GM21367 (cell line): ENCODE results near the gene PFKFB2.

Source experiments
- ATAC-seq: cut with Tn5 transposase; IDR thresholded peaks from one replicate; pipeline ENCODE4 v1.9.1; 2021; ENCODE audit not compliant: unreplicated experiment

Gene PFKFB2

DNA sequence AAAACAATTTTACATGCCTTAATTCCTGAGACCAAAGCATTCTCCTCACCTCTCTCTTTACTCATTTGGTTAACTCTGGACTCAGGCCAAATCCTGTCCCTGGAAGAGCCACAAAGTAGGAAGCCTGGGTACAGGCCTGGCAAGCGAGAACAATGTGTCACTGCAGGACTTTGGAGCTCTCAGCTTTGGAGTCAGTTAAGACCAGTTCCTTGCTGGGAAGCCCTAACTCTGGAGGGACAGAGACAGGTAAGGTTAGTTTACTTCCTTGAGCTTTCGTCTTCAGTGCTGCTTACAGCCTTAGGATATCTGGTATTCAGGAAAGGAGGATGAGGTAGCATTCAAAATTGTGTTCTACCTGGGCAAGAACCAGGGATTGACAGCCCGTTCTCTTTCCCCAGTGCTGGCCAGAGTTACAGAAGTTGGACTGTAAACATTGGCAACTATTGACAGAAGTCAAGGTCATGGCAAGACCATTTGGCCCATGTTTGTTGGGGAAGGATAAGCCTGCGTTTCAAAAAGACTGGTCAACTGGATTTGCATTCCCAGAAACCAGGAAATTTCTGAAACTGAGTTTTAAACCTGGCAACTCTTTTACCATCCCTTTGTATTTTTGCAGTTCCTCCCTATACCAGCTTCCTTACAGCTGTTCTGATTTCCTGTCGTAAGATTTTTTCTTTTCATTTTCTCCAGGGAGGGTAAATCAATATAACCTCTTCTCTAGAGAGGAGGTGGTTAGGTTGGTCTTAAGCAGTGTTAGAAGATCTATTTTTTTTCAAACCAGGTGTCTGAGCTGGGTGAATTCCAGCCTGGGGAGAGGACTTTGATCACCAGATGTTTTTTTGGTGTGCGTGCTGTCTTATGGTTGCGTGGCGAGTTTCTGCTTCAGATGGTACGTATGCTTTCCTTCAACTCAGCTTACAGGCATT lies 35.9 kb downstream of the PFKFB2 start, which contains the start of gene C4BPB:
C4BPB (plus strand) TSS at position 160 of the 926 bp plus-strand sequence; CDS start at position 832, 672 bp downstream.
- ATAC-seq: no peak

DNA sequence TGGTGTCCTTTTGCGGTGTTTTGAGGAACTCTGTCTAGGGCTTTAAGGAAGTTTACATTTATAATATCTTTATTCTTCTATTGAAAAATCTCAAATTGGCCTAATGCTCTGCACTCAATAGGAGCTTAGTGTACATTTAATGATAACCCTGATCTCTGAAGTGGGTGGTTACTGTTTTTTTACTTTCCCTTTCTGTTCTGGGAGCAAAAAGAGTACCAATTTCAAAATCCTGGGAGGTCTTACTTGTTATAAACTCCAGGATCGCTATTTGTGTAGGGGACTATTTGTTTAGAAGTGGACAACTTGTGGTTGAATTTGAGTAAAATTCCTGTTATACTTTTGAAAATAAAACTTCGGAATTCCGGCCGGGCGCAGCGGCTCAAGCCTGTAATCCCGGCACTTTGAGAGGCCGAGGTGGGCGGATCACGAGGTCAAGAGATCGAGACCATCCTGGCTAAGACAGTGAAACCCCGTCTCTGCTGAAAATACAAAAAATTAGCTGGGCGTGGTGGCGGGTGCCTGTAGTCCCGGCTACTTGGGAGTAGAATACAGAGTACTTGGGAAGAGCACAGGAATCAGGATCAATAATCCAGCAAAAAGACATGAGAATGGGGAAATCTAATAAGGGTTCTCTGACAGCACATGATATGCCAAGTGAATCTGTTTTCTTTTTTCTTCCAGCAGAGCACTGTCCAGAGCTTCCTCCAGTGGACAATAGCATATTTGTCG lies 36.7 kb downstream of the PFKFB2 start:
- no peak for ATAC-seq

DNA sequence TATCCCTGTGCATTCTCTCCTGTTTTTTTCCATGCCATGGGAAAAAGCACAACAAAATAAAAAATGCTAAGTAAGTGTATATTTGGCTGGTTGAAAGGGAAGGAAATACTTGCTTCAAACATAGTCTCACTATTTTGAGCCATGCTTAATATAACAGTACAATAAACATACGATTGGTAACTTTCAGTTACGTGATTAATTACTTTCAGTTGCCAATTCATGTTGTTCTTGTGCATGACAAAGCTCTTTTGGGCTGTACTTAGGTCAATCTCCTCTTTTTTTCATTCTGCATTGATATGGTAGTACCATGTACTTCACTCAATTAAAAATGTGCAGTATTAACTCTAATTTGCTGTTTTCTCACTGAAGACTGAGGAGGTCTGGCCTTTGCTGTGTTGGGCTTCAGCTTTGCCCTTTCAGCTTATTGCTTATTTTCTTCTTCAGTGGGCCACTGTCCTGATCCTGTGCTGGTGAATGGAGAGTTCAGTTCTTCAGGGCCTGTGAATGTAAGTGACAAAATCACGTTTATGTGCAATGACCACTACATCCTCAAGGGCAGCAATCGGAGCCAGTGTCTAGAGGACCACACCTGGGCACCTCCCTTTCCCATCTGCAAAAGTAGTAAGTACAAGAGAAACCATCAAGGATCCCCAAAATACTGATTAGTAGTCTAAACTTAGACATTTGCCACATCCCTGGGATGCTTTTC lies 38.3 kb downstream of the PFKFB2 start:
- no peak for ATAC-seq

DNA sequence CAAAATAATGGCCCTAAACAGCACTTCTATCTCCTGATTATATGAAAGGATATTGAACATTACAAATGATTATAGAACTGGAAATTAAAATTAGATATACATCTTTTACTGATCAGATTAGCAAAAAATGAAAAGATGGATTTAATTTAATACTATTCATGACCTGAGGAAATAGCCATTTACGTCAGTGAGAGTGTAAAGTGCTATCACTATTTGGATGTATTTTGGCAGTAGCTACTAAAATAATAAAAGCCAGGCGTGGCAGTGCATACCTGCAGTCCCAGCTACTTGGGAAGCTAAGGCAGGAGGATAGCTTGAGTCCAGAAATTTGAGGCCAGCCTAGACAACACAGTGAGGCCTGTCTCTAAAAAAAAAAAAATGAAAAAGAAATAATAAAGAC lies 40.9 kb downstream of the PFKFB2 start:
- no peak for ATAC-seq

DNA sequence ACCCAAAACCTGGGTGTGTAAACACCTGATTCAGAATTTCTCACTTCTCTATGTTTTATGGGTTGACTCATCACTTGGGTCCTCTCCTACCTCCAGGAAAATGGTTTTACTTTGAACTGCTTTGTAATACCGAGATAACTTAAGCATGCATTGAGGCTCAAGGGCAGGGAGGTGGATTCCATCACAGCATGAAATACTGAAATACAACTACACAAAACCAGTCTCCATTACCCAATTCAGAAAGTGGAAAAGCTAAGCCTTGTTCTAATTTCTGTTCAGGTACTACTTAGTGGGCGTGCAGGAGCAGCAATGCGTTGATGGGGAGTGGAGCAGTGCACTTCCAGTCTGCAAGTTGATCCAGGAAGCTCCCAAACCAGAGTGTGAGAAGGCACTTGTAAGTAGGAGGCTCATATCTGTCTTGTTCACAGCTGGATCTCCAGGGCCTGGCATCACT lies 44.8 kb downstream of the PFKFB2 start:
- no peak for ATAC-seq

DNA sequence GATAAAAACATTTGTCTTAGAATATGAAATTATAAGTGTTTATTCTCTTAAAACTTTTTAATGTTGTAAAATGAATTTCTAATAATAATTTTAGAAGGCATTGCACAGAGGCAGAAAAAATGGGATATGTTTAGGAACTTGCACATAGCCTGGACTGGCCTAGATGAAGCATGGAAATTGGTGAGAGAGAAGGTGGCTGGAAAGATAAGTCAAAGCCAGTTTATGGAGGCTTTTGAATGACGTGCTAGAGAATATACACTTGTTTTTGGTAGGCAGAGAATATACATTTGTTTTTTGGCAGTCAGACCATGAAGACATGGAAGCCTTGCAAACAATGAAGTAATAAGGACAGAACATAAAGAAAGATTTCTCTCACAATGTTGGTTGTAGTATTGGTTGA lies 48.6 kb downstream of the PFKFB2 start:
- no peak for ATAC-seq

DNA sequence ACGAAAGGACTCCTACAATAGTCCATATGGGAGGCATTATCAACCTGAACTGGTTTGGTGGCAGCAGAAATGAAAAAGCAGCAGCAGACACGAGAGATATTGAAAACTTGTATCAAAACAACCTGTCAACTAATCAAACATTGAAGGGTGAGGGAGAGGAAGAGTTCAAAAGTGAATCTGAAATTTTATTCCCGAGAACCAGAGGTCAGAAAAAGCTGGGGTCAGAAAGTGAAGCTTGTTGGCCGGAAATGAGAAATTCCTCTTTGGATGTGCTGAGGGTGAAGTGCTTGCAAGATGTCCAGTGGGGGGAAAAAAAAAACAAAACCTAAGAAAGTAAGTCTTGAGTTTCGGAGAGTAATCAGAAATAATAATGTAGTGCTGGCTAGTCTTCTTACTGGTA lies 49.1 kb downstream of the PFKFB2 start:
- ATAC-seq: no peak

DNA sequence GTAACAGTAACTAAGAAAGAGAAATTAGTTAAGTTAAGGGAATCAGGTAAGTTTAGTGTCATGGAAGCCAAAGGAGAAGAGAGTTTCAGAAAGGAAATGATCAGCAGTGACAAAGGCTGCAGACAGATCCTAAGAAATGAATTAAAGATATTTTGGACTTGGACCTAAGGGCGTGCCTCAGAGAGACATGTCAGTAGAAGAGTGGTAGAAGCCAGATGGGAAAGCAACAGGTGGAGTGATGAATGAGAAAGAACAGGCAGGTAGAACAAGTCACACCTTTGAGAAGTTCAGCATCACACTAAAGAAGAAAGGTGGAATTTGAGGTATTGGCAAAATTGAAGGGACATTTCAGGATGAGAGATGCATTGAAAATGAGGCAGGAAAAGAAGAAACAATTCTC lies 49.6 kb downstream of the PFKFB2 start:
- no peak for ATAC-seq

DNA sequence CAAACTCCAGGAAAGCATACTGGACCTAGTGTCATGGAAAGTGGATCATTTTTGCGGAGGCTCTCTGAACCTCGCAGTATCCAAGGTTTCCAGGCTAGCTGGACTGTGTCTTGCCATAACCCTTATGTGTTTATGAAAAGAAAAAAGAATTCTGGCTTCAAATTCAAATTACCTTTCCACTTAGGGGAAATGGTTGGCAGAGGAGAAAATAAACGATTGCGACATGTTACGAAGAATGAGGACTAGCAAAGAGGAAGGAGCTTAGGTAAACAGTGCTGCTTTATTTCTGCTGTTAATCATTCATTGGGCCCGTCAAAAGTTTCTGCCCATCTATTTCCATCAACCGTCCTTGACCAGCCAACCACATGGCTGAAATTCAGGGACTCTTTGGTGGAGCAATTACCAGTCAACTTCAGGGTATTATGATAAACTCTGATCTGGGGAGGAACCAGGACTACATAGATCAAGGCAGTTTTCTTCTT lies 50.9 kb downstream of the PFKFB2 start, which contains the start of gene C4BPA:
C4BPA (plus strand) TSS at position 342 of the 482 bp plus-strand sequence. CDS start 8,793 bp downstream, outside the sequence.
- no peak for ATAC-seq

DNA sequence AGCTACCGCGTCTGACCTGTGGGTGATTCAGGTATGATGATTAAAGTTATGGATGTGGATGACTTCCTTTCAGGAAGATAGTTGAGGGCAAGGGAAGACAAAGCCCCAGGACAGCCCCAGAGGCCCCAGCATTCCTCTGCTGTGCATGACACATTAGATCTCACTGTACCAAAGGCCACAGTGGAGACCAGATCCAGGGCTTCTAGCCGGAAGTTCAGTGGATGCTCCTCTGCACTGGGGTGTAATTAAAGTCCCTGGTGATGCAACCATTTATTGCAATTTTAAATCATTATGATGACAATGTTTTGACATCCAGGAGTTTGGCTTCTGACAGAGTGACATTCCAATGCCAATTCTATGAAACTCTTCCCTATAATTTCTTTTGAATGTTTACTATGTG lies 55.9 kb downstream of the PFKFB2 start:
- no peak for ATAC-seq

DNA sequence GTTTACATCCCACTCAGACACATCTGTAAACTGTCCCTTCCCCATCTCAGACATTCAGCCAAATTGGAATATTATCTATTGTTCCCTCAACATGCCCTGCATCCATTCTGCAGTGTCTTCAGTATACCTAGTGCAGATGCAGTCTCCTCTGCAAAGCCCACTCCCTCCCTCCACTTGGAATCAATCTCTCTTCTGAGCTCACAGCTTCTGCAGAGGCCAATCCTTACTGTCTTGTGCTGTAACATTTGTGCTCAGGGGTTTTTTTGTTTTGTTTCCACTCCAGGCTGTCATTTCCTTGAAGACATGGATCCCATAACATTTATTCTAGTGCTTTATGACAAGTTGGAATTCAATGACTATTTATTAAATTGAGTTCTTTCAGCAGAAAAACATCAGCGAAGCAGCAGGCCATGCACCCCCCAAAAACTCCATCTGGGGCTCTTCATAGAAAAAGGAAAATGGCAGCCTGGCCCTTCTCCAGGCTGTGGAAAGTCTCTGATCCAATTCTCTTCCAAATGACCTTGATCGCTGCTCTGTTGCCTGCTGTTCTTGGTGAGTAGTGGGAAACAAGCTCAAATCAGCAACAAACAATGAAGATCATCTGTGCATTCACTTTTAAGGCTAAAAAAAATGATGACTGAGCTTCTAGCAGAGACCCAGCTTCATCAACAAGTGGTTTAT lies 59.7 kb downstream of the PFKFB2 start:
- ATAC-seq: no peak

DNA sequence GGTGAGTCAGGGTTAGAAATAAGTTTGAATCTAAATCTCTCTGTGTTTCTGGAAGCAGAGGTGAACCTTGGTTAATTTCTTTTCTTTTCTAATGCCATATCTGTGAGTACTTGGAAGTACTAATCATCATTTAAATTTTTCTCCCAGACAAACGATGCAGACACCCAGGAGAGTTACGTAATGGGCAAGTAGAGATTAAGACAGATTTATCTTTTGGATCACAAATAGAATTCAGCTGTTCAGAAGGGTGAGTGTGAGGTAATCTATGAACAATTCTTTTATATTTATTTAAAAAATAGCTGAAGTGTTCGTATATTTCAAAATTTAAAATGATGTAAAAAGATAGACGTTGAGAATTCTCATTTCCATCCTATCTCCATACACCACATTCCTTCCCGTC lies 62.2 kb downstream of the PFKFB2 start:
- no peak for ATAC-seq

DNA sequence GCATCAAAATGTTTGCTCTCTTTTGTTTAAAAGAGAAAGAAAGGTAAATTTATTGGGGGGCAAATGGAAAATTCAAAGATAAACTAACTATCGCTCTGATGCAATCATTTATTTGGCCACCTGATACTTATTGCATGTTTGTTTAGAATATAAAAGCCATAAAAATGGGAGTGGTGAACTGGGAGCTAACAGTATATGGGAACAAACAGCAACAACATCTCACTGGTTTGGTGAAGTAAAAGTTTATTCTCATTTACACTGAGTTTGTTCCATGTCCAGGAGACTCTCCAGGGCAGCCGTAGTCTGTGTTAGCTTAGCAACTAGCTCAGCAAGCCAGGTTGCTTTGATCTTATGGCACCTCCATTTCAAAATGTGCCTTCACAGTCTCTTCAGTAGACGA lies 71.3 kb downstream of the PFKFB2 start:
- no peak for ATAC-seq

DNA sequence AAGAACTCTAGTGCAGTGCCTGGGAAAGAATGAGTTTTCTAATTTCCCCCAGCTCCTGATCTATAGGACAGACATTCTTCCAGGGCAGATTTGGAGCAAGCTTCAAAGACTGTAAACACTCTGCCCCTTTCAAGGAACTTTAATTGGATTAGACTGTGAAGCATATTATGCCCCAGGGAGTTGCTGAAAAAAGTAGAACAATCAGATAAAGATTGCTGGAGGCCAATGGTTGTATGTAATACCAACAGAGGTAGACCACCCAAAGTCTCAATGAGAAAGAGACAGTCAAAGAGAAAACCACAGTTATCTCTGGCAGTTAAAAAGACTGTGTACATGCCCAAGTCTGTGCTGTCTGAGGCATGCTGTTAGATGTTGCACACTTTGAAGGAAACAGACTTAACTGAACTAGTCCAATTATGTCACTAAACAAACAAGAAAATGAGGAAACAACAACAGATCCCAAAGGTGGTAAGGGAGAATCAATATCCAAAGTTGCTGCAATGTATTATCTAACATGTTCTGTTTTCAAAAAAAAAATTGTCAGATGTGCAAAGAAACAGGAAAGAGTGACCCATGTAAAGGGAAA lies 75.4 kb downstream of the PFKFB2 start:
- ATAC-seq: no peak

DNA sequence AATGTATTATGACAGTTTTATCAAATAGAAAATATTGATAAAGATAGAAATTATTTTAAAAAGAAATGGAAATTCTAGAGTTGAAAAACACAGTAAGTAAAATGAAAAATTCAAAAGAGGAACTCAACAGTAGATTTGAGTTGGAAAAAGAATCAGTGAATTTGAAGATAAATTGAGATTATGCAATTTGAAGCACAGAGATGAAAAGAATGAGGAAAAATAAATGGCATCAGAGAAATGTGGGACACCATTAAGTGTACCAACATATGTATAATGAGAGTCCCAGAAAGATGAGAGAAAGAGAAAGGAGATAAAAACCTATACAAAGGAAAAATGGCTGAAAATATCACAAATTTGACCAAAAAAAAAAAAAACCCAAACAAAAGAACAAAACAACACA lies 76.0 kb downstream of the PFKFB2 start:
- no peak for ATAC-seq
